OCI-LY7 (cell line): ENCODE data around the gene SLC9A3.

Experiments used
- CTCF ChIP-seq: fragments of 200-600 bp; sonication (generic); conservative IDR thresholded peaks from 2 replicates; pipeline ENCODE4 v1.5.1; 2014; ENCODE audit warnings: mild to moderate bottlenecking, antibody characterized with exemption, low read length, moderate library complexity, mixed read lengths
- EZH2phosphoT487 ChIP-seq: fragments of 200-600 bp; sonication (generic); IDR thresholded peaks from 2 replicates; pipeline ENCODE4 v1.6.1; 2018; ENCODE audit warnings: low read depth, borderline replicate concordance, mild to moderate bottlenecking, mixed run types, antibody characterized with exemption, low read length, moderate library complexity, mixed read lengths

- TF ChIP-seq CTCF (no peak), EZH2phosphoT487 (no peak)
These were observed 617 bp downstream of the SLC9A3 start for GRCh38 chr5:523441-524222.
